IPS DF 19.7 (cell line): ENCODE measurements around the gene SPRR1A.
"Not testable (repeated sequence)": the region's sequence is repeated elsewhere in the genome, so short reads cannot be mapped to it uniquely, and the experiment has no call there.

Experiments used
- DNase-seq: peaks from one replicate; pipeline ENCODE4 v3.0.0-alpha.2; 2013; ENCODE audit warnings: low read depth, low spot score

SPRR1A gene

GRCh38 chr1:152972196-152972886 is 11.5 kb upstream of the SPRR1A start:
- DNase-seq, result no peak

GRCh38 chr1:152976688-152977087 is 7.2 kb upstream of the SPRR1A start:
- no peak for DNase-seq

GRCh38 chr1:152977614-152978013 is 6.3 kb upstream of the SPRR1A start:
- no peak for DNase-seq

GRCh38 chr1:152980676-152981075 is 3.2 kb upstream of the SPRR1A start:
- DNase-seq, result no peak

- no peak for DNase-seq
Observed at GRCh38 chr1:152981146-152981871, 2.6 kb upstream of the SPRR1A start.

GRCh38 chr1:152982076-152982475 is 1.8 kb upstream of the SPRR1A start:
- no peak for DNase-seq

- DNase-seq, result no peak
Observed at GRCh38 chr1:152983234-152983633, 647 bp upstream of the SPRR1A start.

GRCh38 chr1:152986578-152986977 is 2.7 kb downstream of the SPRR1A start:
- DNase-seq, result no peak

GRCh38 chr1:152993186-152993585 is 9.3 kb downstream of the SPRR1A start:
- no peak for DNase-seq

- no peak for DNase-seq
Observed at GRCh38 chr1:152995842-152996241, 12.0 kb downstream of the SPRR1A start.

GRCh38 chr1:152996633-152997400 is 12.9 kb downstream of the SPRR1A start:
- DNase-seq, result no peak

- no peak for DNase-seq
Observed at GRCh38 chr1:152997901-152998300, 14.0 kb downstream of the SPRR1A start.

- no peak for DNase-seq
Observed at GRCh38 chr1:152998476-152998875, 14.6 kb downstream of the SPRR1A start.

GRCh38 chr1:152999818-153000217 is 15.9 kb downstream of the SPRR1A start:
- DNase-seq, result no peak

GRCh38 chr1:153000294-153000693 is 16.4 kb downstream of the SPRR1A start:
- DNase-seq, result no peak

GRCh38 chr1:153001382-153001781 is 17.5 kb downstream of the SPRR1A start, which contains the start of gene SPRR3:
SPRR3 (plus strand) TSS chr1:153001749; CDS start chr1:153003021, 1,272 bp downstream.
- DNase-seq, result no peak

- not testable (repeated sequence) for DNase-seq
Observed at GRCh38 chr1:153011235-153011758, 27.4 kb downstream of the SPRR1A start.

GRCh38 chr1:153021829-153022228 is 37.9 kb downstream of the SPRR1A start:
- not testable (repeated sequence) for DNase-seq

GRCh38 chr1:153022340-153022739 is 38.5 kb downstream of the SPRR1A start:
- not testable (repeated sequence) for DNase-seq

- no peak for DNase-seq
Observed at GRCh38 chr1:153023109-153023508, 39.2 kb downstream of the SPRR1A start.

- no peak for DNase-seq
Observed at GRCh38 chr1:153024413-153024812, 40.5 kb downstream of the SPRR1A start.

- DNase-seq, result no peak
Observed at GRCh38 chr1:153025797-153026196, 41.9 kb downstream of the SPRR1A start.
